DOHH2 (cell line): ENCODE measurements around the gene RASA3.

ENCODE experiments used
- EZH2phosphoT487 ChIP-seq: fragments of 200-600 bp; sonication (generic); IDR thresholded peaks from 2 replicates; pipeline ENCODE4 v1.6.1; 2017; ENCODE audit warnings: borderline replicate concordance, mild to moderate bottlenecking, antibody characterized with exemption, low read length, moderate library complexity, mixed read lengths
- TF ChIP-seq, protein P1 (sequence below): fragments of 200-600 bp; sonication (generic); IDR thresholded peaks from one replicate; pipeline ENCODE4 v1.5.1; 2014; ENCODE audit warnings: antibody characterized with exemption, mild to moderate bottlenecking, low read depth, low read length; ENCODE audit not compliant: poor library complexity, severe bottlenecking

GRCh38 chr13:113937073-113937472 lies 195.3 kb downstream of the RASA3 start:
- TF ChIP-seq, protein P1, sequence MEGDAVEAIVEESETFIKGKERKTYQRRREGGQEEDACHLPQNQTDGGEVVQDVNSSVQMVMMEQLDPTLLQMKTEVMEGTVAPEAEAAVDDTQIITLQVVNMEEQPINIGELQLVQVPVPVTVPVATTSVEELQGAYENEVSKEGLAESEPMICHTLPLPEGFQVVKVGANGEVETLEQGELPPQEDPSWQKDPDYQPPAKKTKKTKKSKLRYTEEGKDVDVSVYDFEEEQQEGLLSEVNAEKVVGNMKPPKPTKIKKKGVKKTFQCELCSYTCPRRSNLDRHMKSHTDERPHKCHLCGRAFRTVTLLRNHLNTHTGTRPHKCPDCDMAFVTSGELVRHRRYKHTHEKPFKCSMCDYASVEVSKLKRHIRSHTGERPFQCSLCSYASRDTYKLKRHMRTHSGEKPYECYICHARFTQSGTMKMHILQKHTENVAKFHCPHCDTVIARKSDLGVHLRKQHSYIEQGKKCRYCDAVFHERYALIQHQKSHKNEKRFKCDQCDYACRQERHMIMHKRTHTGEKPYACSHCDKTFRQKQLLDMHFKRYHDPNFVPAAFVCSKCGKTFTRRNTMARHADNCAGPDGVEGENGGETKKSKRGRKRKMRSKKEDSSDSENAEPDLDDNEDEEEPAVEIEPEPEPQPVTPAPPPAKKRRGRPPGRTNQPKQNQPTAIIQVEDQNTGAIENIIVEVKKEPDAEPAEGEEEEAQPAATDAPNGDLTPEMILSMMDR = no peak
- TF ChIP-seq EZH2phosphoT487 = no peak
